ENCODE results near the gene SYTL1. TPM values are rescaled to one million over a fixed set of nuclear protein-coding genes. Genes with fewer than 3 reads are reported as not detected.

SYTL1 gene
- total RNA-seq, 1 experiment from 2014 or later, result 75.9 TPM

DNA sequence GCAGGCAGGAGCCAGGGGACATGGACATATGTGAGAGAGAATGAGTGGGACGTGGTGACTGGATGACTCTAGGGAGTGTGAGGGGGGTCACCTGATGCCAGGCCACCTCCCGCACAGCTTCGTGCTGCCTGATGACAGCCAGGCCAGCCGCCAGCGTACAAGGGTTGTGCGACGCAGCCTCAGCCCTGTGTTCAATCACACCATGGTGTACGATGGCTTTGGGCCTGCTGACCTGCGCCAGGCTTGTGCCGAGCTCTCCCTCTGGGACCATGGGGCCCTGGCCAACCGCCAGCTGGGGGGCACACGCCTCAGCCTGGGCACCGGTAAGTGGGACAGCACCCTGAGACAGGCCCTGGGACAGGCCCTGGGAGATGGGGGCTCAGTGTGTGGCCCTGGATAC is 11.3 kb downstream of the SYTL1 start (continued):
- TF ChIP-seq, protein P1, sequence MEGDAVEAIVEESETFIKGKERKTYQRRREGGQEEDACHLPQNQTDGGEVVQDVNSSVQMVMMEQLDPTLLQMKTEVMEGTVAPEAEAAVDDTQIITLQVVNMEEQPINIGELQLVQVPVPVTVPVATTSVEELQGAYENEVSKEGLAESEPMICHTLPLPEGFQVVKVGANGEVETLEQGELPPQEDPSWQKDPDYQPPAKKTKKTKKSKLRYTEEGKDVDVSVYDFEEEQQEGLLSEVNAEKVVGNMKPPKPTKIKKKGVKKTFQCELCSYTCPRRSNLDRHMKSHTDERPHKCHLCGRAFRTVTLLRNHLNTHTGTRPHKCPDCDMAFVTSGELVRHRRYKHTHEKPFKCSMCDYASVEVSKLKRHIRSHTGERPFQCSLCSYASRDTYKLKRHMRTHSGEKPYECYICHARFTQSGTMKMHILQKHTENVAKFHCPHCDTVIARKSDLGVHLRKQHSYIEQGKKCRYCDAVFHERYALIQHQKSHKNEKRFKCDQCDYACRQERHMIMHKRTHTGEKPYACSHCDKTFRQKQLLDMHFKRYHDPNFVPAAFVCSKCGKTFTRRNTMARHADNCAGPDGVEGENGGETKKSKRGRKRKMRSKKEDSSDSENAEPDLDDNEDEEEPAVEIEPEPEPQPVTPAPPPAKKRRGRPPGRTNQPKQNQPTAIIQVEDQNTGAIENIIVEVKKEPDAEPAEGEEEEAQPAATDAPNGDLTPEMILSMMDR (IDR thresholded peaks at IDR 0.05 in 2 of 3, conservative IDR thresholded peaks at IDR 0.05 in 1 of 3; ENCODE audit: borderline replicate concordance in 1 of 3, insufficient read depth in 1 of 3, low read depth in 2 of 3, low read length in 2 of 3), result no peak
- TF ChIP-seq CBX3 (IDR thresholded peaks at IDR 0.05; ENCODE audit: low read depth) (no peak), MAX (IDR thresholded peaks at IDR 0.05) (no peak), TCF7L2 (IDR thresholded peaks at IDR 0.05; ENCODE audit: borderline replicate concordance, extremely low read depth, insufficient read depth, insufficient read length) (no peak), YY1 (IDR thresholded peaks at IDR 0.05; ENCODE audit: extremely low read depth, insufficient replicate concordance, low read depth, low read length) (no peak), ELF1 (IDR thresholded peaks at IDR 0.05; ENCODE audit: borderline replicate concordance, low read depth) (no peak), EGR1 (IDR thresholded peaks at IDR 0.05; ENCODE audit: low read depth) (no peak), EZH2 (IDR thresholded peaks at IDR 0.05) (no peak)
- TF ChIP-seq, protein P2, sequence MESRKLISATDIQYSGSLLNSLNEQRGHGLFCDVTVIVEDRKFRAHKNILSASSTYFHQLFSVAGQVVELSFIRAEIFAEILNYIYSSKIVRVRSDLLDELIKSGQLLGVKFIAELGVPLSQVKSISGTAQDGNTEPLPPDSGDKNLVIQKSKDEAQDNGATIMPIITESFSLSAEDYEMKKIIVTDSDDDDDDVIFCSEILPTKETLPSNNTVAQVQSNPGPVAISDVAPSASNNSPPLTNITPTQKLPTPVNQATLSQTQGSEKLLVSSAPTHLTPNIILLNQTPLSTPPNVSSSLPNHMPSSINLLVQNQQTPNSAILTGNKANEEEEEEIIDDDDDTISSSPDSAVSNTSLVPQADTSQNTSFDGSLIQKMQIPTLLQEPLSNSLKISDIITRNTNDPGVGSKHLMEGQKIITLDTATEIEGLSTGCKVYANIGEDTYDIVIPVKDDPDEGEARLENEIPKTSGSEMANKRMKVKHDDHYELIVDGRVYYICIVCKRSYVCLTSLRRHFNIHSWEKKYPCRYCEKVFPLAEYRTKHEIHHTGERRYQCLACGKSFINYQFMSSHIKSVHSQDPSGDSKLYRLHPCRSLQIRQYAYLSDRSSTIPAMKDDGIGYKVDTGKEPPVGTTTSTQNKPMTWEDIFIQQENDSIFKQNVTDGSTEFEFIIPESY (IDR thresholded peaks at IDR 0.05; ENCODE audit: extremely low read depth, insufficient replicate concordance, low read length), result no peak

- H3K27ac ChIP-seq (ENCODE audit: low read depth, low read length), result no peak overlapping the region; the same call in 1 of the 2 replicates
- ChIA-PET POLR2A (interaction anchor here (2.4 kb wide), 1 partner anchor 13 kb away, joined by 14 read pairs; the partner anchor contains the start of gene MAP3K6), CTCF (interaction anchor here (0.7 to 1.4 kb wide), 3 partner anchors 9 to 21 kb away, joined by 3 read pairs; no protein-coding TSS in a partner anchor)
Observed at GRCh38 chr1:27353629-27354028, 11.8 kb downstream of the SYTL1 start.

More at GRCh38 chr1:27353629-27354028, 11.8 kb downstream of the SYTL1 start:
- Histone ChIP-seq H3K4me2 (ENCODE audit: low read length) (no peak overlapping the region), H3K4me3 (replicated peaks in 1 of 2; ENCODE audit: low read depth in 1 of 2, low read length in 2 of 2) (no peak overlapping the region), H3K79me2 (ENCODE audit: insufficient read depth, low read length) (no peaks in the 10 kb centered on the region), H3K9ac (ENCODE audit: low read length) (no peak overlapping the region), H2AFZ (ENCODE audit: low read depth, low read length, poor library complexity, severe bottlenecking) (no peak overlapping the region), H4K20me1 (ENCODE audit: insufficient read depth) (no peaks in the 10 kb centered on the region), H3K27me3 (ENCODE audit: insufficient read depth, low read length) (no peaks in the 10 kb centered on the region), H3K9me2 (ENCODE audit: insufficient read depth) (no peaks in the 10 kb centered on the region), H3K4me1 (ENCODE audit: control insufficient read depth in 1 of 2, insufficient read depth in 2 of 2, low read length in 2 of 2) (peaks cover 12 to 22% of the 10 kb centered on the region in 2 experiments), H3K9me3 (ENCODE audit: control insufficient read depth in 1 of 2, insufficient read depth in 1 of 2, low read depth in 1 of 2, low read length in 2 of 2) (no peaks in the 10 kb centered on the region), H3K36me3 (ENCODE audit: control insufficient read depth in 1 of 2, insufficient read depth in 2 of 2, low read length in 2 of 2) (peaks cover 0 to 7% of the 10 kb centered on the region in 2 experiments; a peak in 1 of 4 replicates)
- DNase-seq (ENCODE audit: low read depth, low spot score) (no peak), ATAC-seq (no peak)
- RAD21 ChIA-PET (ENCODE audit: low non-redundant PET in 1 of 2, low total read pairs in 2 of 2, uncharacterized antibody in 2 of 2, unreplicated experiment in 2 of 2), result no interaction called here
- no TSS peak for BruUV-seq (replicated peaks)
- intact Hi-C loops (cut with micrococcal nuclease), result no loop called here
- TF ChIP-seq CEBPB (IDR thresholded peaks at IDR 0.05; ENCODE audit: low read depth) (no peak), EZH2 (IDR thresholded peaks at IDR 0.05) (no peak), SIN3A (IDR thresholded peaks at IDR 0.05; ENCODE audit: low read depth) (no peak), CBX3 (IDR thresholded peaks at IDR 0.05; ENCODE audit: low read depth) (no peak)
